ENCODE data around the gene MFAP2. TPM values are rescaled to one million over a fixed set of nuclear protein-coding genes. Genes with fewer than 3 reads are reported as not detected.

MFAP2 gene
- total RNA-seq, 4 donors from 2014 or later = 1.9 to 8.4 (median 2.1) TPM; not detected in 1

DNA sequence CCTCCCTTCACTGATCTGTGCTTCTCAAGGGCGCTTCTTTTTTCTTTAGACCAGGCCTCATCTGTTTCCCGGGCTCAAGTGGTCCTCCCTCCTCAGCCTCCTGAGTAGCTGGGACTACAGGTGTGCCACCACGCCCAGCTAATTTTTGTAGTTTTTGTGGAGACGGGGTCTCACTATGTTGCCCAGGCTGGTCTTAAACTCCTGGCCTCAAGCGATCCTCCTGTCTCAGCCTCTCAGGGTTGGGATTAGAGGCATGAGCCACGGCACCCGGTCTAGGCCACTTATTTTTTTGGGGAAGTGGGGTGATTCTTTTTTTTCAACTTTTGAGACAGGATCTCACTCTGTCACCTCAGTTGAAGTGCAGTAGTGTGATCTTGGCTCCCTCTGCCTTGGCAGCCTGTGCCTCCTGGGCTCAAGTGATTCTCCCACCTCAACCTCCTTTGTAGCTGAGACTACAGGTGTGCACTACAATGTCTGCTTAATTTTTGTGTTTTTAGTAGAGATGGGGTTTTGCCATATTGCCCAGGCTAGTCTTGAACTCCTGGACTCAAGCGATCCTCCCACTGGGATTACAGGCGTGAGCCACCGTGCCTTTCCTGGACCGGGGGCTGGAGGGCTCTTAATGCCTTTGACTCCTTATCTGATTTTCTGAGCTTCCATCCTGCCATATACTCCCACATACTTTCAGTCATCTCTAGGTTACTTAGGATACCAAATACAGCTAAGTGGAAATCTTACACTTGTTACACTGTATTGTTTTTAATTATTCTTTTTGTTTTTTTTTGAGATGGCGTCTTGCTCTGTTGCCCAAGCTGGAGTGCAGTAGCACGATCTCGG is 18.9 kb downstream of the MFAP2 start:
- H3K9me3 ChIP-seq = no peaks in the 10 kb centered on the region
- no peak for TF ChIP-seq CTCF (IDR thresholded peaks at IDR 0.05)
- TF ChIP-seq POLR2A (IDR thresholded peaks at IDR 0.05) = no peak
- peaks cover 0 to 8% (median 2%) of the 10 kb centered on the region in 4 donors for H3K4me1 ChIP-seq
- H3K27me3 ChIP-seq = no peaks in the 10 kb centered on the region
- peak overlapping the region in 2 of 4 donors; percentile 48 to 68 for H3K27ac ChIP-seq
- no peak for DNase-seq
- H3K36me3 ChIP-seq = no peaks in the 10 kb centered on the region
- H3K4me3 ChIP-seq = peak overlapping the region in 3 of 4 donors; percentile 35 to 48 (median 47)

DNA sequence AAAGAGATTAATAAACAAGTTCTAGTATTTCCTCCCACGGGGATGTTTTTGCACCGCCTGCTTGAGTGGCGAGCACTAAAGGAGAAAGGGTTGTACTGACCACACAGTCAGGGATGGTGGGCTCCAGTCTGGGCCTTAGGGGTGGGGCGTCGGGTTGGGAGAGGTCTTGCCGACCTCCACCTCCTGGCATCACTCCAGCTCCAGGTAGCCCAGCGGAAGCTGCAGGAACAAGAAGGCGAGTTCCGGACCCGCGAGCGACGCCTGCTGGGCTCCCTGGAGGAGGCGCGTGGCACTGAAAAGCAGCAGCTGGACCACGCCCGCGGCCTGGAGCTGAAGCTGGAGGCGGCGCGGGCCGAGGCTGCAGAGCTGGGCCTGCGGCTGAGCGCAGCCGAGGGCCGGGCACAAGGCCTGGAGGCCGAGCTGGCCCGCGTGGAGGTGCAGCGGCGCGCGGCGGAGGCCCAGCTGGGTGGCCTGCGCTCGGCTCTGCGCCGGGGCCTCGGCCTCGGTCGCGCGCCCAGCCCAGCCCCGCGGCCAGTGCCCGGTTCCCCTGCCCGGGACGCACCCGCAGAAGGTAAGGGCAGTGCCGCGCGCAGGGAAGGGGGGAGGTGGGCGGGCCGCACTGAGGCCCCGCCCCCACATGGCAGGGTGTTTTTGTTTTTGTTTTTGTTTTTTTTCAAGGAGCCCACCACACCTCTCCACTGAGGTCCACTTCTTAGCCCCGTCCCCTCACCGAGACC is 19.7 kb downstream of the MFAP2 start:
- peak overlapping the region in 3 of 4 donors; percentile 48 to 68 (median 61) for H3K27ac ChIP-seq
- H3K27me3 ChIP-seq = no peaks in the 10 kb centered on the region
- DNase-seq = peak; percentile 84 to 96 (median 94)
- H3K36me3 ChIP-seq = no peaks in the 10 kb centered on the region
- no peaks in the 10 kb centered on the region for H3K9me3 ChIP-seq
- H3K4me1 ChIP-seq = peaks cover 0 to 8% (median 2%) of the 10 kb centered on the region in 4 donors
- peak; percentile 49 to 92 (median 74) for TF ChIP-seq CTCF (IDR thresholded peaks at IDR 0.05)
- TF ChIP-seq POLR2A (IDR thresholded peaks at IDR 0.05) = peak in 1 of 2 donors; percentile 21
- peak overlapping the region; percentile 35 to 69 (median 48) for H3K4me3 ChIP-seq

- H3K4me1 ChIP-seq = peaks cover 0 to 8% (median 2%) of the 10 kb centered on the region in 4 donors
- DNase-seq = no peak
- H3K27me3 ChIP-seq = no peaks in the 10 kb centered on the region
- H3K4me3 ChIP-seq = no peak overlapping the region
- H3K9me3 ChIP-seq = no peaks in the 10 kb centered on the region
- H3K36me3 ChIP-seq = peaks cover 0 to 14% (median 0%) of the 10 kb centered on the region in 3 donors
- H3K27ac ChIP-seq = no peak overlapping the region
- TF ChIP-seq CTCF (IDR thresholded peaks at IDR 0.05) (no peak), POLR2A (IDR thresholded peaks at IDR 0.05) (no peak)
Measured at GRCh38 chr1:16958475-16958874, 21.9 kb downstream of the MFAP2 start.

DNA sequence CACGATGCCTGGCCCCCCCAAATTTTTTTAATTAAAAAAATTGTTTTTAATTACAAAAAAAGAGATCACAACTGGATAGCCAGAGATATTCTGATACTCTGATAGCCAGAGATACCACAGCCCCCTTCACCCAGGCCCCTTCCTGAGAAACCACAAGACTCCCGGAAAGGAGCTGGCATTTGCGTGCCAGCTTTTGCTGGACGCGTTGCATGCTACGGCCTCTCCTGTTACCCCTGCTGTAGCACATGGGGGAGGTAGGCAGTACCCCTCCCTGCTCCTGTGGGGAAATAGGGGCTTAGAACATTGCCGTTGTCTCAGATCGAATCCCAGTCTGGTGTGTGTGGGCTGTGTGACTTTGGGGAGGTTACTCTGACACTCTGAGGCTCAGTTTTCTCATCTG is 22.7 kb downstream of the MFAP2 start:
- no peaks in the 10 kb centered on the region for H3K27me3 ChIP-seq
- H3K4me1 ChIP-seq = peaks cover 0 to 8% (median 2%) of the 10 kb centered on the region in 4 donors
- H3K36me3 ChIP-seq = peaks cover 0 to 14% (median 0%) of the 10 kb centered on the region in 3 donors
- TF ChIP-seq CTCF (IDR thresholded peaks at IDR 0.05) (no peak), POLR2A (IDR thresholded peaks at IDR 0.05) (no peak)
- H3K9me3 ChIP-seq = no peaks in the 10 kb centered on the region
- H3K4me3 ChIP-seq = no peak overlapping the region
- H3K27ac ChIP-seq = no peak overlapping the region
- DNase-seq = no peak

DNA sequence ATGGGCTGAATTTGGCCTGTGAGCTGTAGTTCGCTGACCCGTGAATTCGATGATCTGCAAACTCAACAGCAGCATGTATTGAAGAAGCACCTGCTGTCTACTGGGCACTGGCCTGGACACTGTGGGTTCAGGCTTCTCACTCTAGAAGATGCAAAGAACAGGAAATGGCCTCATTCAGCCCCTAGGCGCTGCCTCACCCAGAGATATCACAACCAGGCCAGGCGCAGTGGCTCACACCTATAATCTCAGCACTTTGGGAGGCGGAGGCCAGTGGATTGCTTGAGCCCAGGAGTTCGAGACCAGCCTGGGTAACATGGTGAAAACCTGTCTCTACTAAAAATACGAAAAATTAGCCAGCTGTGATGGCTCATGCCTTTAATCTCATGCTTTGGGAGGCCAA is 23.6 kb downstream of the MFAP2 start:
- TF ChIP-seq CTCF (IDR thresholded peaks at IDR 0.05) (no peak), POLR2A (IDR thresholded peaks at IDR 0.05) (no peak)
- Histone ChIP-seq H3K9me3 (no peaks in the 10 kb centered on the region), H3K4me1 (peaks cover 0 to 8% (median 2%) of the 10 kb centered on the region in 4 donors), H3K36me3 (peaks cover 0 to 14% (median 0%) of the 10 kb centered on the region in 3 donors), H3K27me3 (no peaks in the 10 kb centered on the region), H3K27ac (no peak overlapping the region), H3K4me3 (no peak overlapping the region)
- DNase-seq = no peak

Data from Peyer's patch (tissue), 4 donors.